ENCODE measurements around the gene MEF2D. TPM values are rescaled to one million over a fixed set of nuclear protein-coding genes. Genes with fewer than 3 reads are reported as not detected.
A peak's percentile ranks its signal among the peaks of the same experiment; 100 is the strongest.

MEF2D gene
- total RNA-seq, 1 experiment from 2014 or later, result 17.3 TPM

- BruUV-seq (replicated peaks), result no TSS peak
- Histone ChIP-seq H3K9me2 (replicated peaks; ENCODE audit: low read length) (no peaks in the 10 kb centered on the region), H3K27me3 (ENCODE audit: low read length) (no peaks in the 10 kb centered on the region), H3F3A (ENCODE audit: low read length, unreplicated experiment) (no peaks in the 10 kb centered on the region), H3K79me2 (ENCODE audit: low read length) (peaks cover 89% of the 10 kb centered on the region), H3K4me3 (ENCODE audit: low read length) (no peak overlapping the region), H3K4me1 (ENCODE audit: insufficient read depth, low read length) (peaks cover 19% of the 10 kb centered on the region), H2AFZ (ENCODE audit: low read length) (no peak overlapping the region), H4K20me1 (ENCODE audit: low read length) (peaks cover 50% of the 10 kb centered on the region), H3K9me3 (ENCODE audit: low read length) (no peaks in the 10 kb centered on the region), H3K36me3 (ENCODE audit: low read depth, low read length) (0 out of 2 replicates have a peak, but pooled peaks cover 8% of the 10 kb centered on the region), H3K4me2 (ENCODE audit: low read length) (no peak overlapping the region), H3K27ac (ENCODE audit: low read length) (no peak overlapping the region), H3K9ac (ENCODE audit: low read length) (no peak overlapping the region)
- intact Hi-C loops (cut with micrococcal nuclease), result no loop called here
- no peak for TF ChIP-seq CTCF (conservative IDR thresholded peaks at IDR 0.05; ENCODE audit: low read depth, low read length)
- no peak for TF ChIP-seq EZH2phosphoT487 (IDR thresholded peaks at IDR 0.05; ENCODE audit: borderline replicate concordance, low read length)
- no peak for TF ChIP-seq EZH2 (IDR thresholded peaks at IDR 0.05; ENCODE audit: low read length, unreplicated experiment)
- ATAC-seq (no peak), DNase-seq (no peak)
- POLR2A ChIA-PET (ENCODE audit: unreplicated experiment), result no interaction called here
- CTCF ChIA-PET, result no interaction called here
These were observed 10.1 kb downstream of the MEF2D start for GRCh38 chr1:156490401-156491032.

- ChIA-PET CTCF (no interaction called here), POLR2A (ENCODE audit: unreplicated experiment) (no interaction called here)
- BruUV-seq (replicated peaks), result no TSS peak
- Histone ChIP-seq H3K9me3 (ENCODE audit: low read length) (no peaks in the 10 kb centered on the region), H3K4me2 (ENCODE audit: low read length) (no peak overlapping the region), H3K9ac (ENCODE audit: low read length) (no peak overlapping the region), H3K79me2 (ENCODE audit: low read length) (peaks cover 88% of the 10 kb centered on the region), H3K9me2 (replicated peaks; ENCODE audit: low read length) (no peaks in the 10 kb centered on the region), H2AFZ (ENCODE audit: low read length) (no peak overlapping the region), H4K20me1 (ENCODE audit: low read length) (peaks cover 52% of the 10 kb centered on the region), H3K4me3 (ENCODE audit: low read length) (no peak overlapping the region), H3K27me3 (ENCODE audit: low read length) (no peaks in the 10 kb centered on the region), H3F3A (ENCODE audit: low read length, unreplicated experiment) (no peaks in the 10 kb centered on the region), H3K4me1 (ENCODE audit: insufficient read depth, low read length) (peaks cover 19% of the 10 kb centered on the region), H3K27ac (ENCODE audit: low read length) (no peak overlapping the region), H3K36me3 (ENCODE audit: low read depth, low read length) (0 out of 2 replicates have a peak, but pooled peaks cover 3% of the 10 kb centered on the region)
- ATAC-seq, result no peak
- TF ChIP-seq EZH2phosphoT487 (IDR thresholded peaks at IDR 0.05; ENCODE audit: borderline replicate concordance, low read length) (no peak), CTCF (conservative IDR thresholded peaks at IDR 0.05; ENCODE audit: low read depth, low read length) (no peak), EZH2 (IDR thresholded peaks at IDR 0.05; ENCODE audit: low read length, unreplicated experiment) (no peak)
- intact Hi-C loops (cut with micrococcal nuclease), result no loop called here
- DNase-seq, result no peak
These were observed 10.7 kb downstream of the MEF2D start for GRCh38 chr1:156489935-156490293.

- CTCF ChIA-PET, result no interaction called here
- no peak for TF ChIP-seq CTCF (conservative IDR thresholded peaks at IDR 0.05; ENCODE audit: low read depth, low read length)
- no peak for TF ChIP-seq EZH2phosphoT487 (IDR thresholded peaks at IDR 0.05; ENCODE audit: borderline replicate concordance, low read length)
- Histone ChIP-seq H3K9me3 (ENCODE audit: low read length) (no peaks in the 10 kb centered on the region), H3K9me2 (replicated peaks; ENCODE audit: low read length) (no peaks in the 10 kb centered on the region), H3K27ac (ENCODE audit: low read length) (no peak overlapping the region), H3F3A (ENCODE audit: low read length, unreplicated experiment) (no peaks in the 10 kb centered on the region), H3K4me3 (ENCODE audit: low read length) (no peak overlapping the region), H3K9ac (ENCODE audit: low read length) (no peak overlapping the region), H4K20me1 (ENCODE audit: low read length) (peaks cover 49% of the 10 kb centered on the region), H3K36me3 (ENCODE audit: low read depth, low read length) (no peaks in the 10 kb centered on the region), H3K4me1 (ENCODE audit: insufficient read depth, low read length) (peaks cover 19% of the 10 kb centered on the region), H3K27me3 (ENCODE audit: low read length) (no peaks in the 10 kb centered on the region), H2AFZ (ENCODE audit: low read length) (no peak overlapping the region), H3K79me2 (ENCODE audit: low read length) (peaks cover 83% of the 10 kb centered on the region), H3K4me2 (ENCODE audit: low read length) (no peak overlapping the region)
- BruUV-seq (replicated peaks), result no TSS peak
- ATAC-seq (0 out of 2 replicates have a peak, but pooled peaks have one; percentile 11), DNase-seq (no peak)
- POLR2A ChIA-PET (ENCODE audit: unreplicated experiment), result interaction anchor here (0.6 kb wide), 1 partner anchor 32 kb away, joined by 3 read pairs; no protein-coding TSS in a partner anchor
- intact Hi-C loops (cut with micrococcal nuclease), result no loop called here
These were observed 11.2 kb downstream of the MEF2D start for GRCh38 chr1:156489166-156489934.
